WTC11 (cell line): ENCODE data around the gene WRAP53. TPM values are rescaled to one million over a fixed set of nuclear protein-coding genes. Genes with fewer than 3 reads are reported as not detected.

Experiments used
- ATAC-seq: fragments of 200-7000 bp; cut with Tn5 transposase; 2 replicates; pipeline ENCODE4 v1.10.0; 2021; ENCODE audit warnings: mild to moderate bottlenecking, moderate library complexity
- CTCF ChIA-PET: fragments of 300-600 bp; sonication (Branson Sonifier 250); formaldehyde crosslinking; loops from one replicate; lab custom pipeline; 2021; ENCODE audit warnings: antibody characterized with exemption; lab: Charles Lee
- POLR2A ChIA-PET: fragments of 350-600 bp; sonication (Branson Sonifier 250); formaldehyde crosslinking; loops from one replicate; lab custom pipeline; 2021; ENCODE audit warnings: antibody characterized with exemption; lab: Charles Lee
- DNase-seq: peaks from one replicate; pipeline ENCODE4 v3.0.0; 2021; ENCODE audit warnings: low spot score
- H3K27ac Mint-ChIP-seq: 2 replicates; pipeline ENCODE4 v1.8.0; 2021; ENCODE audit warnings: mixed read lengths
- H3K27me3 Mint-ChIP-seq: 2 replicates; pipeline ENCODE4 v1.8.0; 2021; ENCODE audit warnings: low read depth, mild to moderate bottlenecking, moderate library complexity, mixed read lengths
- H3K36me3 Mint-ChIP-seq: 2 replicates; pipeline ENCODE4 v1.8.0; 2021; ENCODE audit warnings: mixed read lengths
- H3K4me1 Mint-ChIP-seq: 2 replicates; pipeline ENCODE4 v1.8.0; 2022; ENCODE audit warnings: mixed read lengths
- H3K4me3 Mint-ChIP-seq: 2 replicates; pipeline ENCODE4 v1.8.0; 2021; ENCODE audit warnings: mild to moderate bottlenecking, moderate library complexity, mixed read lengths
- H3K9me3 Mint-ChIP-seq: 2 replicates; pipeline ENCODE4 v1.8.0; 2021; ENCODE audit warnings: mixed read lengths
- CREM ChIP-seq: sonication (generic); formaldehyde crosslinking; IDR thresholded peaks from 2 replicates; pipeline ENCODE4 v1.8.1; 2022; ENCODE audit warnings: mild to moderate bottlenecking, missing genetic modification reagents, moderate library complexity
- FOXP1 ChIP-seq: sonication (generic); formaldehyde crosslinking; IDR thresholded peaks from 2 replicates; pipeline ENCODE4 v1.8.0; 2022; ENCODE audit warnings: missing genetic modification reagents, mild to moderate bottlenecking, moderate library complexity, borderline replicate concordance
- GABPB1 ChIP-seq: sonication (generic); formaldehyde crosslinking; IDR thresholded peaks from 2 replicates; pipeline ENCODE4 v1.8.1; 2023; ENCODE audit warnings: mild to moderate bottlenecking, missing genetic modification reagents
- HMGA2 ChIP-seq: fragments of 250-450 bp; sonication (Bioruptor Pico); IDR thresholded peaks from 2 replicates; pipeline ENCODE4 v1.4.0; 2021; ENCODE audit warnings: mild to moderate bottlenecking, moderate library complexity
- MYBL2 ChIP-seq: sonication (generic); formaldehyde crosslinking; IDR thresholded peaks from 2 replicates; pipeline ENCODE4 v1.8.1; 2023; ENCODE audit warnings: mild to moderate bottlenecking, moderate library complexity, missing genetic modification reagents
- NFATC4 ChIP-seq: fragments of 250-450 bp; sonication (Bioruptor Pico); IDR thresholded peaks from 2 replicates; pipeline ENCODE4 v1.9.0; 2021; ENCODE audit warnings: mild to moderate bottlenecking
- OVOL2 ChIP-seq: fragments of 250-450 bp; sonication (Bioruptor Pico); IDR thresholded peaks from 2 replicates; pipeline ENCODE4 v1.9.0; 2021; ENCODE audit warnings: mild to moderate bottlenecking, borderline replicate concordance
- PRRX2 ChIP-seq: fragments of 250-450 bp; sonication (Bioruptor Pico); IDR thresholded peaks from 2 replicates; pipeline ENCODE4 v1.8.0; 2021; ENCODE audit warnings: mild to moderate bottlenecking
- RELA ChIP-seq: sonication (generic); formaldehyde crosslinking; IDR thresholded peaks from 2 replicates; pipeline ENCODE4 v1.8.1; 2022; ENCODE audit warnings: missing genetic modification reagents, mild to moderate bottlenecking, borderline replicate concordance
- TEAD4 ChIP-seq: sonication (generic); formaldehyde crosslinking; IDR thresholded peaks from 2 replicates; pipeline ENCODE4 v1.8.0; 2022; ENCODE audit warnings: mild to moderate bottlenecking, missing genetic modification reagents
- TP53 ChIP-seq: sonication (generic); formaldehyde crosslinking; IDR thresholded peaks from 2 replicates; pipeline ENCODE4 v1.8.1; 2023; ENCODE audit warnings: mild to moderate bottlenecking, missing genetic modification reagents
- ZNF121 ChIP-seq: sonication (generic); formaldehyde crosslinking; IDR thresholded peaks from 2 replicates; pipeline ENCODE4 v1.8.0; 2023; ENCODE audit warnings: missing genetic modification reagents
- ZNF138 ChIP-seq: sonication (generic); formaldehyde crosslinking; conservative IDR thresholded peaks from 2 replicates; pipeline ENCODE4 v1.8.1; 2022; ENCODE audit warnings: mild to moderate bottlenecking, moderate library complexity, missing genetic modification reagents
- ZNF263 ChIP-seq: sonication (generic); formaldehyde crosslinking; IDR thresholded peaks from 2 replicates; pipeline ENCODE4 v1.8.1; 2022; ENCODE audit warnings: low read depth, mild to moderate bottlenecking, moderate library complexity, missing genetic modification reagents
- total RNA-seq: library from RNA; stranded (reverse); gene quantifications from 3 replicates; pipeline ENCODE4 v1.2.3, GENCODE V29; 2021
- TF ChIP-seq, protein P1 (sequence below): sonication (generic); formaldehyde crosslinking; IDR thresholded peaks from 2 replicates; pipeline ENCODE4 v1.8.1; 2023; ENCODE audit warnings: mild to moderate bottlenecking, missing genetic modification reagents
- TF ChIP-seq, protein P2 (sequence below): fragments of 250-450 bp; sonication (Bioruptor Pico); IDR thresholded peaks from 2 replicates; pipeline ENCODE4 v1.9.0; 2021; ENCODE audit warnings: mild to moderate bottlenecking
- TF ChIP-seq, protein P3 (sequence below): sonication (generic); formaldehyde crosslinking; IDR thresholded peaks from 2 replicates; pipeline ENCODE4 v1.8.1; 2023; ENCODE audit warnings: mild to moderate bottlenecking, missing genetic modification reagents, borderline replicate concordance

Gene WRAP53
- total RNA-seq, 1 experiment from 2014 or later: 37.2 TPM

DNA sequence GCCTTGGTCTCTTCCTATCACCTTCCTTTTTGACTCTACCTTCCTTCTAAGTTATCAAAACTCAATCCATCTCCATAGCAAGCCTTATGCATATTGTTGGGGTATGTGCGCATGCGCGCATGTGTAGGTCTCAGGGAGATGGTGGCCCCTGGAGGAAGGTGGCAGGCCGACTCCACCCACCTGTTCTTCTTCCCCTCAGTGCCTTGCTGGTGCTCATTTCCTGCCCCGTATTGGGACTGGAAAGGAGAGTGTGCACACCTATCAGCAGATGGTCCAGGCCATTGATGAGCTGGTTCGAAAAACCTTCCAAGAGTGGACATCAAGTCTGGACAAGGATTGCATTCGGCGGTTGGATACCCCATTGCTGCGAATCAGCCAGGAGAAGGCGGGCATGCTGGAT lies 54.5 kb downstream of the WRAP53 start (continued):
- TF ChIP-seq, protein P1, sequence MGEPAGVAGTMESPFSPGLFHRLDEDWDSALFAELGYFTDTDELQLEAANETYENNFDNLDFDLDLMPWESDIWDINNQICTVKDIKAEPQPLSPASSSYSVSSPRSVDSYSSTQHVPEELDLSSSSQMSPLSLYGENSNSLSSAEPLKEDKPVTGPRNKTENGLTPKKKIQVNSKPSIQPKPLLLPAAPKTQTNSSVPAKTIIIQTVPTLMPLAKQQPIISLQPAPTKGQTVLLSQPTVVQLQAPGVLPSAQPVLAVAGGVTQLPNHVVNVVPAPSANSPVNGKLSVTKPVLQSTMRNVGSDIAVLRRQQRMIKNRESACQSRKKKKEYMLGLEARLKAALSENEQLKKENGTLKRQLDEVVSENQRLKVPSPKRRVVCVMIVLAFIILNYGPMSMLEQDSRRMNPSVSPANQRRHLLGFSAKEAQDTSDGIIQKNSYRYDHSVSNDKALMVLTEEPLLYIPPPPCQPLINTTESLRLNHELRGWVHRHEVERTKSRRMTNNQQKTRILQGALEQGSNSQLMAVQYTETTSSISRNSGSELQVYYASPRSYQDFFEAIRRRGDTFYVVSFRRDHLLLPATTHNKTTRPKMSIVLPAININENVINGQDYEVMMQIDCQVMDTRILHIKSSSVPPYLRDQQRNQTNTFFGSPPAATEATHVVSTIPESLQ (CRISPR knock-in tag): no peak
- no peak for TF ChIP-seq HMGA2

DNA sequence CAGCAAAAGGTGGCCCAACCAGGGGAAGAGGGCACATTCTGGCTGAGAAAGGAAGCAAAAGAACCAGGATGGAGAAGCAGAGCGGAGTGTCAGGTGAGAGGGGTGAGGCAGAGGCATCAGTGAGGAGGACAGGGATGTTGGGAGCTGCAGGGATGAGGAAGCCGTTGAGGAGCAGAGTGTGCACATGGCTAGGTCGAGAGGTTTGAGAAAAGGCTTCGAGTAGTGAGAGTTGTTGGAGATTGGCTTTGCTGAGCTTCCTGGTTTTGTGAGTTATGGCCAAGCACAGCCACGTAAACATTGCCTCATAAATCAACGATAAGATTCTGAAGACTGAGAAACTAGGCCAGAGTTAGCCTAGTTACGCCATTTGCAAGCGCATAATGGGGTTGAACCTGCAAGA lies 56.1 kb downstream of the WRAP53 start:
- no peaks in the 10 kb centered on the region for H3K36me3 Mint-ChIP-seq
- peaks cover 12% of the 10 kb centered on the region for H3K27me3 Mint-ChIP-seq
- no peaks in the 10 kb centered on the region for H3K4me1 Mint-ChIP-seq
- ATAC-seq (no peak), DNase-seq (no peak)
- H3K27ac Mint-ChIP-seq: no peak overlapping the region
- CTCF ChIA-PET: interaction anchor here (1.2 to 2.5 kb wide), 22 partner anchors 11 to 313 kb away, joined by 3 to 19 read pairs (median 8); partner anchors contain the start of genes ALOX15B, KDM6B, NAA38 and TP53
- no peak overlapping the region for H3K4me3 Mint-ChIP-seq
- POLR2A ChIA-PET: no interaction called here
- no peak for TF ChIP-seq ZNF138 (CRISPR knock-in tag)
- no peak for TF ChIP-seq ZNF263
- TF ChIP-seq MYBL2: no peak
- TF ChIP-seq TP53 (CRISPR knock-in tag): no peak
- TF ChIP-seq, protein P2, sequence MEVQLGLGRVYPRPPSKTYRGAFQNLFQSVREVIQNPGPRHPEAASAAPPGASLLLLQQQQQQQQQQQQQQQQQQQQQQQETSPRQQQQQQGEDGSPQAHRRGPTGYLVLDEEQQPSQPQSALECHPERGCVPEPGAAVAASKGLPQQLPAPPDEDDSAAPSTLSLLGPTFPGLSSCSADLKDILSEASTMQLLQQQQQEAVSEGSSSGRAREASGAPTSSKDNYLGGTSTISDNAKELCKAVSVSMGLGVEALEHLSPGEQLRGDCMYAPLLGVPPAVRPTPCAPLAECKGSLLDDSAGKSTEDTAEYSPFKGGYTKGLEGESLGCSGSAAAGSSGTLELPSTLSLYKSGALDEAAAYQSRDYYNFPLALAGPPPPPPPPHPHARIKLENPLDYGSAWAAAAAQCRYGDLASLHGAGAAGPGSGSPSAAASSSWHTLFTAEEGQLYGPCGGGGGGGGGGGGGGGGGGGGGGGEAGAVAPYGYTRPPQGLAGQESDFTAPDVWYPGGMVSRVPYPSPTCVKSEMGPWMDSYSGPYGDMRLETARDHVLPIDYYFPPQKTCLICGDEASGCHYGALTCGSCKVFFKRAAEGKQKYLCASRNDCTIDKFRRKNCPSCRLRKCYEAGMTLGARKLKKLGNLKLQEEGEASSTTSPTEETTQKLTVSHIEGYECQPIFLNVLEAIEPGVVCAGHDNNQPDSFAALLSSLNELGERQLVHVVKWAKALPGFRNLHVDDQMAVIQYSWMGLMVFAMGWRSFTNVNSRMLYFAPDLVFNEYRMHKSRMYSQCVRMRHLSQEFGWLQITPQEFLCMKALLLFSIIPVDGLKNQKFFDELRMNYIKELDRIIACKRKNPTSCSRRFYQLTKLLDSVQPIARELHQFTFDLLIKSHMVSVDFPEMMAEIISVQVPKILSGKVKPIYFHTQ (CRISPR knock-in tag): no peak
- no peak for TF ChIP-seq CREM
- TF ChIP-seq FOXP1: no peak
- TF ChIP-seq RELA (CRISPR knock-in tag): no peak
- no peak for TF ChIP-seq PRRX2 (CRISPR knock-in tag)
- TF ChIP-seq ZNF121 (CRISPR knock-in tag): no peak
- TF ChIP-seq TEAD4 (CRISPR knock-in tag): no peak
- TF ChIP-seq GABPB1 (CRISPR knock-in tag): no peak
- TF ChIP-seq, protein P3, sequence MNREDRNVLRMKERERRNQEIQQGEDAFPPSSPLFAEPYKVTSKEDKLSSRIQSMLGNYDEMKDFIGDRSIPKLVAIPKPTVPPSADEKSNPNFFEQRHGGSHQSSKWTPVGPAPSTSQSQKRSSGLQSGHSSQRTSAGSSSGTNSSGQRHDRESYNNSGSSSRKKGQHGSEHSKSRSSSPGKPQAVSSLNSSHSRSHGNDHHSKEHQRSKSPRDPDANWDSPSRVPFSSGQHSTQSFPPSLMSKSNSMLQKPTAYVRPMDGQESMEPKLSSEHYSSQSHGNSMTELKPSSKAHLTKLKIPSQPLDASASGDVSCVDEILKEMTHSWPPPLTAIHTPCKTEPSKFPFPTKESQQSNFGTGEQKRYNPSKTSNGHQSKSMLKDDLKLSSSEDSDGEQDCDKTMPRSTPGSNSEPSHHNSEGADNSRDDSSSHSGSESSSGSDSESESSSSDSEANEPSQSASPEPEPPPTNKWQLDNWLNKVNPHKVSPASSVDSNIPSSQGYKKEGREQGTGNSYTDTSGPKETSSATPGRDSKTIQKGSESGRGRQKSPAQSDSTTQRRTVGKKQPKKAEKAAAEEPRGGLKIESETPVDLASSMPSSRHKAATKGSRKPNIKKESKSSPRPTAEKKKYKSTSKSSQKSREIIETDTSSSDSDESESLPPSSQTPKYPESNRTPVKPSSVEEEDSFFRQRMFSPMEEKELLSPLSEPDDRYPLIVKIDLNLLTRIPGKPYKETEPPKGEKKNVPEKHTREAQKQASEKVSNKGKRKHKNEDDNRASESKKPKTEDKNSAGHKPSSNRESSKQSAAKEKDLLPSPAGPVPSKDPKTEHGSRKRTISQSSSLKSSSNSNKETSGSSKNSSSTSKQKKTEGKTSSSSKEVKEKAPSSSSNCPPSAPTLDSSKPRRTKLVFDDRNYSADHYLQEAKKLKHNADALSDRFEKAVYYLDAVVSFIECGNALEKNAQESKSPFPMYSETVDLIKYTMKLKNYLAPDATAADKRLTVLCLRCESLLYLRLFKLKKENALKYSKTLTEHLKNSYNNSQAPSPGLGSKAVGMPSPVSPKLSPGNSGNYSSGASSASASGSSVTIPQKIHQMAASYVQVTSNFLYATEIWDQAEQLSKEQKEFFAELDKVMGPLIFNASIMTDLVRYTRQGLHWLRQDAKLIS (CRISPR knock-in tag): no peak
- no peak for TF ChIP-seq NFATC4 (CRISPR knock-in tag)
- no peaks in the 10 kb centered on the region for H3K9me3 Mint-ChIP-seq

DNA sequence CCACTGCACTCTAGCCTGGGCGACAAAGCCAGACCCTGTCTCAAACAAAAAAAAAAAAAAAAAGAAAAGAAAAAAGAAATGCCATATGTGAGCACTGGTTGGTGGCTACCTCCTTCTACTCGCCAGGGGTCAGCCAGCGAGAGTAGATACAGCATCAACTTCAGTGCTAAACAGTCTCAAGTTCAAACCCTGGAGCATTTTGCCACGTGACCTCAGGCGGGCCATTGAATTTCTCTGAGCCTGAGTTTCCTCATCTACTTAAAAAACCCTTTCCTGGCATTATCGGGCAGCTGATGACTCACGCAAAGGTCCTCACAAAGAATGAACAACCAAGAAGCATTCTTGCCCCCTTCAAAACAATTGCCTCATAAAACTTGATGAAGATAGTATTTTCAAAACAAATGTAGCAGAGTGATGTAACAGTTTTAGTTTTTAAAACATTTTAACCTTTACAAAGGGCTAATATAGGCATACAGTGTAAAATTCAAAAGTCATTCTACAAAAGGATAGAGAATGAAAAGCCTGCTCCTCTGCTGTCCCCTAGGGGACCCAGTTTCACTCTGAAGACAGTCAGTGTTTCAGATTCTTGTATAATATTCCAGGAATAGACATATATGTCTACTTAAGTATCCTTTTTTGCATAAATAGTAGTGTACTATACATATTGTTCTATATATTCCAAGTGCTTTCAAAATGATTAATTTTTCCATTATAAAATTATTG lies 57.6 kb downstream of the WRAP53 start:
- Mint-ChIP-seq H3K27ac (no peak overlapping the region), H3K4me3 (no peak overlapping the region), H3K4me1 (no peaks in the 10 kb centered on the region), H3K36me3 (no peaks in the 10 kb centered on the region), H3K9me3 (peaks cover 5% of the 10 kb centered on the region), H3K27me3 (peaks cover 6% of the 10 kb centered on the region)
- TF ChIP-seq OVOL2: no peak
- POLR2A ChIA-PET: no interaction called here
- CTCF ChIA-PET: interaction anchor here (1.4 to 1.5 kb wide), 2 partner anchors 11 to 37 kb away, joined by 3 to 4 read pairs; no protein-coding TSS in a partner anchor
- ATAC-seq (no peak), DNase-seq (no peak)
